AG04449 (cell line): Measurements from ENCODE around the gene ATXN7L1.

Experiments used
- CTCF ChIA-PET: fragments of 350-600 bp; formaldehyde crosslinking; extraction: SDS; loops from one replicate; lab custom pipeline; 2021; ENCODE audit warnings: antibody characterized with exemption; lab: Yijun Ruan, JAX
- POLR2A ChIA-PET: fragments of 400-600, 350-600 bp; formaldehyde crosslinking; extraction: SDS; loops from one replicate; lab custom pipeline; 2020; ENCODE audit warnings: antibody characterized with exemption, inconsistent platforms; lab: Yijun Ruan, JAX
- DNase-seq: peaks from one replicate; pipeline ENCODE4 v3.0.0-alpha.2; 2010; ENCODE audit warnings: low read depth, low spot score
- H3K4me3 ChIP-seq: 2 replicates; pipeline ENCODE4 v1.5.1; 2011; ENCODE audit warnings: low read depth, mild to moderate bottlenecking, control low read depth, low read length
- TF ChIP-seq, protein P1 (sequence below): IDR thresholded peaks from one replicate; pipeline ENCODE4 v1.5.1; 2011; ENCODE audit warnings: mild to moderate bottlenecking, moderate library complexity, low read length, control low read depth, inconsistent platforms; ENCODE audit not compliant: insufficient read depth; ENCODE audit errors: missing control alignments

ATXN7L1 gene

DNA sequence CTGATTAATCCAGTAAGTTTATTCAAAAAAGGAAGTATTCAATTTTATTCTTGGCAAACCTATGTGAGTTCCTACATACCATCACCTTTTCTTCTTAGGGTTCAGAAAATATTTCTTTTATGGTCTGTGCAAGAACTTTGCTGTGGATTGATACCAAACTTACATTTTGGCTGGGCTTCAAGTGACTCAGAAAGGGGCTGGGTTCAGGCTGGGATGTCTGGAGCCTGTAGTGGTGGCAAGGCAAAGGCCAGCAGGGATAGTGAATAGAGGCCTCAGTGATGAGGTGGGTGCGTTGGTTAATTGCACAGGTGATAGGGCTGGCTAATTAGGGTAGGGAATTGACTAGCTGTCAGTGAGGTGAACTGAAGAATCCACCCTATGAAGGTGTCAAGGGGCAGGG lies 40.2 kb upstream of the ATXN7L1 start:
- no peak overlapping the region for H3K4me3 ChIP-seq
- TF ChIP-seq, protein P1, sequence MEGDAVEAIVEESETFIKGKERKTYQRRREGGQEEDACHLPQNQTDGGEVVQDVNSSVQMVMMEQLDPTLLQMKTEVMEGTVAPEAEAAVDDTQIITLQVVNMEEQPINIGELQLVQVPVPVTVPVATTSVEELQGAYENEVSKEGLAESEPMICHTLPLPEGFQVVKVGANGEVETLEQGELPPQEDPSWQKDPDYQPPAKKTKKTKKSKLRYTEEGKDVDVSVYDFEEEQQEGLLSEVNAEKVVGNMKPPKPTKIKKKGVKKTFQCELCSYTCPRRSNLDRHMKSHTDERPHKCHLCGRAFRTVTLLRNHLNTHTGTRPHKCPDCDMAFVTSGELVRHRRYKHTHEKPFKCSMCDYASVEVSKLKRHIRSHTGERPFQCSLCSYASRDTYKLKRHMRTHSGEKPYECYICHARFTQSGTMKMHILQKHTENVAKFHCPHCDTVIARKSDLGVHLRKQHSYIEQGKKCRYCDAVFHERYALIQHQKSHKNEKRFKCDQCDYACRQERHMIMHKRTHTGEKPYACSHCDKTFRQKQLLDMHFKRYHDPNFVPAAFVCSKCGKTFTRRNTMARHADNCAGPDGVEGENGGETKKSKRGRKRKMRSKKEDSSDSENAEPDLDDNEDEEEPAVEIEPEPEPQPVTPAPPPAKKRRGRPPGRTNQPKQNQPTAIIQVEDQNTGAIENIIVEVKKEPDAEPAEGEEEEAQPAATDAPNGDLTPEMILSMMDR, result no peak
- DNase-seq, result no peak
- ChIA-PET CTCF (no interaction called here), POLR2A (no interaction called here)

DNA sequence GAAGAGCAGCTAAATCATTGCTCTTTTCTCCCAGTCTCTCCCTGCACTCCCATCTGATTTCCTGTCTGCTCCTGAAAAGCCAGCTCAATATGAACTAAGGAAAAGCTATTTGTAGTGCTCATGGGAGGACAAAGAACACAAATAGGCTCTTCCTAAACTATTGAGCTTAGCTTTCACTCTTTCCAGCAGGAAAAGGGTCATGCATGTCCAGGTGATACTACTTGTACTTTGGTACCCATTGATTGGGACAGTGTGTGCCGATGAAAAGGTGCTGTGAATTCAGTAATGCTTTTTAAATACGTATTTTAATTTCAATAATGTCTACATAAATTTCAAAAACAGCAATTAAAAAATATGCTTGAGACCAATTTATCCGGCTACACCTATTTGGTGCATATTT lies 37.5 kb upstream of the ATXN7L1 start:
- ChIA-PET POLR2A (no interaction called here), CTCF (interaction anchor here (1.8 kb wide), 1 partner anchor 36 kb away, joined by 5 read pairs; no protein-coding TSS in a partner anchor)
- DNase-seq, result no peak
- no peak overlapping the region for H3K4me3 ChIP-seq
- TF ChIP-seq, protein P1, result no peak

DNA sequence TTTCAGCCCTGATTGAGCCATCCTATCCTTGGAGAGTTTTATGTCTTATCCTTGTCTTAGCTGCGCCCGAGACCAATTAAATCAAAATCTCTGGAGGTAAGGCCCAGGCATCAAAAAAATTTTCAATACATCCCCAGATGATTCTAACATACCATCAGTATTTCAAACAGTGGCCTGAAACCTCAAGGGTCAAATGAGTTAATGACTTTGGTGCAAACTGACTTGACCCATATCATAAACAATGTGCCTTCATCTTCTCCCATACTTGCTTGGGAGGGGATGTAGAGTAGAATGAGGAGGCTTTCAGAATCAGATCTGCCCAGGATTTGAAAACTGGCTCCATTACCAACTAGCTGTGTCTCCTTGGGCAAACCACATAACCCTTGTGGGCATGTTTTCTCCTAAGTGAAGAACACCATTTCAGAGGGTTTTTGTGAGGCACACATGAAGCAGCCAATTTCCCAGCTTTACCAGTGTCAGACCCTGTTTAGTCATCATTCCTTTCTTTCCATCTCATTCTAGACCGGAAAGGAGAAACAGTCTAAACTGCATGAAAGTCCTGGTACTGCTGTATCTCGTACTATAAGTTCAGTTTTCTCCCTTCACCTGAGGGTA lies 35.7 kb upstream of the ATXN7L1 start:
- TF ChIP-seq, protein P1, result no peak
- DNase-seq, result no peak
- CTCF ChIA-PET, result interaction anchor here (0.6 kb wide), 1 partner anchor 234 kb away, joined by 3 read pairs; no protein-coding TSS in a partner anchor
- POLR2A ChIA-PET, result no interaction called here
- H3K4me3 ChIP-seq, result no peak overlapping the region

DNA sequence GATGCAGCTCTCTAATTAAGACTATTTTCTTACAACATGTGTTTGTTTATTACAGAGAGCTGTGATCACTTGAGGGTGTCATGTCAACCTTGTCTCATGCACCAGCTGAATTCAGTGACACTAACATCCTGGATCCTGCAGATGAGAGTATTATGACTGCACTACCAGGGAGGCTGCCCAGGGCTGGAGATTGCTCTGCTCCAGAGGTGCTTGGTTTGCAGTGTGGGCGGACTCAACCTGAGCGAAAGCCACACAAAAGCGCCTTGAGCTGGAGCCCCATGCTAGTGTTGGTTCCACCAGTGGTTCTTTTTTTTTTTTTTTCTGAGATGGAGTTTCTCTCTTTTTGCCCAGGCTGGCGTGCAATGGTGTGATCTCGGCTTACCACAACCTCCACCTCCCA lies 33.8 kb upstream of the ATXN7L1 start:
- ChIA-PET CTCF (no interaction called here), POLR2A (no interaction called here)
- TF ChIP-seq, protein P1, result no peak
- no peak for DNase-seq
- no peak overlapping the region for H3K4me3 ChIP-seq

DNA sequence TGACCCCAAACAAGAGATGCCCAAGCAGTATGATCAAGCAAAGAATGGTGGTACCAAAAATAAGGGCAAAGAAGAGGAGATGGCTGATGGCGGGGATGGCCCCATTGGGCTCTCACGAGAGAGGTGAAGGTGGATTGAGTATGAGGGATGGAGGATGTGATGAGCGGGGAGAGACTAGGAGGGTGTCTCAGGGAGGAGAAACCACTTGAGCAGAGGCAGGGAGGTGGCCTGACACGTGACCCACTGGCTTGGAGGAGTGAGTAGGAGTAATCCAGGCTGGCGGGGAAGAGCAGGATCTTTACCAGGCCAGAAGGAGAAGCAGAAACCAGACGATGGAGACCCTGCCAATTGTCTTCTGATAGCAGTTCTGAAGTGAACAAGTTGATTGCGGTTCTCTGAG lies 33.3 kb upstream of the ATXN7L1 start:
- ChIA-PET CTCF (no interaction called here), POLR2A (no interaction called here)
- TF ChIP-seq, protein P1, result no peak
- no peak for DNase-seq
- no peak overlapping the region for H3K4me3 ChIP-seq

DNA sequence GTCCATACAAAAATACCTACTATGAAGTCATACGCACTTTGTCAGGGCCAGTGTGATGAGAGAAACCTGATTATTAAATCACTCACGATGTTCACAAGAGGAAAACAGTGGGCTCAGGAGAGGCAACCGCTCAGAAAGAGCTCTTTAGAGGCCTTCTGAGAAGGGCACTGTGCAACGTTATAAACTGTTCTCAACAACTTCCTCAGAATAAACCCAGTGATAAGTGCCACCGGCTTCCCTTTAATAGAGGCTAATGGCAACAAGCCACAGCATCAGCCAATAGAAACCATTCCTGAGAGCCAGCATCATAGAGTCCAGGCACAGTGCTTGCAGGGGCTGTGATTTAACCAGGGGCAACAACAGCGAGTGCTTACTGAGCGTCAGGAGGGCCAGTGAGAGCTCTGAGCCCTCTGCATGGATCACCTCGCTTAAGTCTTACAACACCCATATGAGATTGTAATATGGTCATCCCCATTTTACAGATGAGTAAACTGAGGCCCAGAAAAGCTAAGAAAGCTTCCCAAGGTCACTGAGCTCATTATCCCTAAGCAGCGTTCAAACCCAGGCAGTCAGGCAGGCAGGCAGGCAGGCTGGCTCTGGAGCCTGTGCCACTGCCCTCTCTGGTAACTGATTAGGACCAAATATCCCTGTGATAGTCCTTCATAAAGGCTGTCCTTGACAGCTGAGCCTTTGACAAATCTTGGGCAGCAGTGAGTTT lies 30.9 kb upstream of the ATXN7L1 start:
- DNase-seq, result no peak
- ChIA-PET CTCF (no interaction called here), POLR2A (no interaction called here)
- H3K4me3 ChIP-seq, result no peak overlapping the region
- TF ChIP-seq, protein P1, result no peak
